ENCODE results near the gene SLFNL1. TPM values are rescaled to one million over a fixed set of nuclear protein-coding genes. Genes with fewer than 3 reads are reported as not detected.

SLFNL1 gene
- total RNA-seq, 6 donors from 2014 or later: 2.2 to 7.8 (median 5.3) TPM

DNA sequence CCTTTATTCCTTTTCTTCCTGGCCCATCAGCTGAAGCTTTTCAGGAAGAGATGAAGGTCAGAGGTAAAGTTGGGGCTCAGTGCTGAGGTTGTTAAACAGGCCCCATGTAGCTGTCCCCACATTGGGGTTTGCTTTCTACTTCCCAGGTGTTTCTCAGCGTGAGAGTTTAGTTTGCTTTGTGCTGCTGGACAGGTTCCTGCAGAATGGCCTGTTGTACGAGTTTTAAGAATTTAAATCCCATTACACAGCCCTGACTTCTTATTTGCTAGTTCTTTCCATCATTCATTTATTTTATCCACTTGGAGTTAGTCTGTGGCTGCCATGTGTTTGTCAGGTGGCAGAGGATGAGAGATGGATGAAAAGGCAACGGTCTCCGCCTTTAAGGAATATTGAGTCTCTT is 22.9 kb downstream of the SLFNL1 start:
- Histone ChIP-seq H3K36me3 (peaks cover 21 to 86% (median 44%) of the 10 kb centered on the region in 4 donors), H3K27me3 (no peaks in the 10 kb centered on the region), H3K27ac (no peak overlapping the region), H3K4me3 (no peak overlapping the region), H3K4me1 (peaks cover 9 to 13% (median 11%) of the 10 kb centered on the region in 4 donors), H3K9me3 (no peaks in the 10 kb centered on the region)
- 84 to 94% methylated on average over 4 of the region's 4 CpGs for WGBS, 2 donors
- TF ChIP-seq POLR2AphosphoS5 (IDR thresholded peaks at IDR 0.05) (no peak), EP300 (IDR thresholded peaks at IDR 0.05) (no peak), POLR2A (IDR thresholded peaks at IDR 0.05) (no peak)
- TF ChIP-seq, protein P1, sequence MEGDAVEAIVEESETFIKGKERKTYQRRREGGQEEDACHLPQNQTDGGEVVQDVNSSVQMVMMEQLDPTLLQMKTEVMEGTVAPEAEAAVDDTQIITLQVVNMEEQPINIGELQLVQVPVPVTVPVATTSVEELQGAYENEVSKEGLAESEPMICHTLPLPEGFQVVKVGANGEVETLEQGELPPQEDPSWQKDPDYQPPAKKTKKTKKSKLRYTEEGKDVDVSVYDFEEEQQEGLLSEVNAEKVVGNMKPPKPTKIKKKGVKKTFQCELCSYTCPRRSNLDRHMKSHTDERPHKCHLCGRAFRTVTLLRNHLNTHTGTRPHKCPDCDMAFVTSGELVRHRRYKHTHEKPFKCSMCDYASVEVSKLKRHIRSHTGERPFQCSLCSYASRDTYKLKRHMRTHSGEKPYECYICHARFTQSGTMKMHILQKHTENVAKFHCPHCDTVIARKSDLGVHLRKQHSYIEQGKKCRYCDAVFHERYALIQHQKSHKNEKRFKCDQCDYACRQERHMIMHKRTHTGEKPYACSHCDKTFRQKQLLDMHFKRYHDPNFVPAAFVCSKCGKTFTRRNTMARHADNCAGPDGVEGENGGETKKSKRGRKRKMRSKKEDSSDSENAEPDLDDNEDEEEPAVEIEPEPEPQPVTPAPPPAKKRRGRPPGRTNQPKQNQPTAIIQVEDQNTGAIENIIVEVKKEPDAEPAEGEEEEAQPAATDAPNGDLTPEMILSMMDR (IDR thresholded peaks at IDR 0.05): no peak
- DNase-seq: no peak
- no peak for ATAC-seq (ENCODE audit: low FRiP score in 2 of 2)

DNA sequence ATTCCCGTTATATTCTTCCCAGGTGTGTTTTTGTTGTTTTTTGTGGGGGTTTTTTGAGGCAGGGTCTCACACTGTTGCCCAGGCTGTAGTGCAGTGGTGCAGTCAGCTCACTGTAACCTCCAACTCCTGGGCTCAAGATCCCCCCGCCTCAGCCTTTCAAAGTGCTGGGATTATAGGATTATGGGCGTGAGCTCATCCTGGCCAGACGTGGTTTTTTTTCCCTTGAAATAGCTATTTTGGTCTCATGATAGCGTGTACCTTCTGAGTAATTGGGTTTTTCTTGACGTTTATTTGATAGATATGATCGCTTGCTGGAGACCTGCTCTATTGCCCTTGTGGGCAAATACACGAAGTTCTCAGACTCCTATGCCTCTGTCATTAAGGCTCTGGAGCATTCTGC is 24.4 kb downstream of the SLFNL1 start:
- peaks cover 21 to 90% (median 49%) of the 10 kb centered on the region in 4 donors for H3K36me3 ChIP-seq
- no peak overlapping the region for H3K4me3 ChIP-seq
- DNase-seq (no peak), ATAC-seq (ENCODE audit: low FRiP score in 2 of 2) (no peak)
- H3K4me1 ChIP-seq: no peaks in the 10 kb centered on the region
- no peaks in the 10 kb centered on the region for H3K9me3 ChIP-seq
- WGBS, 2 donors: 95 to 96% methylated on average over 8 of the region's 8 CpGs
- H3K27ac ChIP-seq: no peak overlapping the region
- no peak for TF ChIP-seq POLR2AphosphoS5 (IDR thresholded peaks at IDR 0.05)
- TF ChIP-seq, protein P1 (IDR thresholded peaks at IDR 0.05): no peak
- no peaks in the 10 kb centered on the region for H3K27me3 ChIP-seq

DNA sequence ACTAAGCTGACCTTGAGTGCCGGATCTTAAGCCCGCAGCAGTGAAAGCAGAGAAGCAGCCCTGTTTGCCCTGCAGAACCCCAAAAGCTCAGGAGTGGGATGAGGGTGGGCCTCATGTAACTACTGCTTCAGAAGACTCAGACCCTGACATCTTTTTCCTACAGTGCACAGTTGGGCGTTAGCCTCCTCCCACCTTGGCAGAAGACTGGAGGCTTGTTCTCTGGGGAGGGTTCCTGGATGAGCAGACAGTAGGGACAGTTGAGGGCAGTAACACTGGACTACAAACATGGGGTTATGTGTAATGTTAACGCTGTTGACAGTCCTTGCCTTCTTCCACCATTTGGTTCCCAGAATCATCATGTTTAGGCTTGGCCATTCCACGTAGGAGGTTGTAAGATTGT is 32.5 kb downstream of the SLFNL1 start:
- H3K4me1 ChIP-seq: peaks cover 14 to 24% (median 19%) of the 10 kb centered on the region in 4 donors
- H3K4me3 ChIP-seq: no peak overlapping the region
- no peaks in the 10 kb centered on the region for H3K9me3 ChIP-seq
- ATAC-seq (ENCODE audit: low FRiP score in 2 of 2): no peak
- DNase-seq: no peak
- H3K27me3 ChIP-seq: no peaks in the 10 kb centered on the region
- TF ChIP-seq EP300 (IDR thresholded peaks at IDR 0.05): no peak
- TF ChIP-seq POLR2A (IDR thresholded peaks at IDR 0.05): no peak
- TF ChIP-seq, protein P1 (IDR thresholded peaks at IDR 0.05): no peak
- WGBS, 2 donors: 97 to 99% methylated on average over 5 of the region's 5 CpGs
- no peak overlapping the region for H3K27ac ChIP-seq
- H3K36me3 ChIP-seq: peaks cover 0 to 89% (median 37%) of the 10 kb centered on the region in 4 donors

DNA sequence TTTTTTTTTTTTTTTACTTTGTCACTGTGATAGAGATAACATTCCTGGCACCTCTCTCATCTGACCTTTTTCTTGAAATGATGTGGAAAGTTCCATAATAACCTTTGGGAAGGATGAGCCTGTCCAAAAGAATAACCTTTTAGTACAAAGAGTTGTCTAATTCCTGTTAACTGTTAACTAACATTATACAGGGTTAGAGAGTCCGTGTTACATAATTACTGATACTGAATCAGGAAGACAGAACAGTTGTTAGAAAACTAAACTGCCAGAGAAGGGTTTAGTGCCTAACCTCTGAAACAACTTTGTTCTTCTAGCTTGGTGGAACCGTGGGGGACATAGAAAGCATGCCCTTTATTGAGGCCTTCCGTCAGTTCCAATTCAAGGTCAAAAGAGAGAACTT is 33.2 kb downstream of the SLFNL1 start:
- Histone ChIP-seq H3K9me3 (no peaks in the 10 kb centered on the region), H3K4me1 (peaks cover 14 to 24% (median 20%) of the 10 kb centered on the region in 4 donors), H3K27me3 (no peaks in the 10 kb centered on the region), H3K27ac (no peak overlapping the region), H3K4me3 (no peak overlapping the region), H3K36me3 (peaks cover 0 to 89% (median 35%) of the 10 kb centered on the region in 4 donors)
- ATAC-seq (ENCODE audit: low FRiP score in 2 of 2) (no peak), DNase-seq (no peak)
- TF ChIP-seq, protein P1 (IDR thresholded peaks at IDR 0.05): no peak
- TF ChIP-seq POLR2AphosphoS5 (IDR thresholded peaks at IDR 0.05): no peak
- no peak for TF ChIP-seq POLR2A (IDR thresholded peaks at IDR 0.05)
- TF ChIP-seq EP300 (IDR thresholded peaks at IDR 0.05): no peak
- WGBS, 2 donors: 73 to 84% methylated on average over 3 of the region's 3 CpGs

Data from upper lobe of left lung (tissue), 6 donors.